Fibroblast of lung (primary cell): ENCODE results near the gene ATXN1.

Experiments used
- EZH2 ChIP-seq: IDR thresholded peaks from 2 replicates; pipeline ENCODE4 v1.5.1; 2012; ENCODE audit warnings: low read length, control low read depth, mild to moderate bottlenecking; ENCODE audit errors: missing control alignments
- TF ChIP-seq, protein P1 (sequence below), 2 donors: IDR thresholded peaks in 1 of 2; conservative IDR thresholded peaks in 1 of 2; 1 replicate in 1 of 2; 2 replicates in 1 of 2; pipeline ENCODE4 v1.5.1; 2011 to 2012; ENCODE audit warnings: low read length in 2 of 2, control low read depth in 1 of 2, inconsistent platforms in 1 of 2, low read depth in 1 of 2, mild to moderate bottlenecking in 1 of 2

DNA sequence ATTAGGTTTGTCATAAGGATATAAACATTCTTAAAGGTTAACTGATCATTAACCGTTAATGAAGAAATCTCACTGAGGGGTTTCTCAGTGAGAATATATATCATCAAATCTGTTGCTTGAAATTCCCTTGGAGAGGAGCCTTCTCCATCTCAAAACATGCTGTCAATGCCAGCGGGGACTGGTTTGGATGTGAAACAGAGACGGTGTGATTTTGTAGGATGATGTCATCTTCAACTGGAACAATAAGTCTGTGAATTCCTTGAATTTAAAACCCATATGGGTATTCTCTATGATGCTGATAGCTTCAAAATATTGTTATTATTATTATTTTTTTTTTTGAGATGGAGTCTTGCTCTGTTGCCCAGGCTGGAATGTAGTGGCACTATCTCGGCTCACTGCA, 447.0 kb downstream of the ATXN1 start:
- TF ChIP-seq, protein P1, sequence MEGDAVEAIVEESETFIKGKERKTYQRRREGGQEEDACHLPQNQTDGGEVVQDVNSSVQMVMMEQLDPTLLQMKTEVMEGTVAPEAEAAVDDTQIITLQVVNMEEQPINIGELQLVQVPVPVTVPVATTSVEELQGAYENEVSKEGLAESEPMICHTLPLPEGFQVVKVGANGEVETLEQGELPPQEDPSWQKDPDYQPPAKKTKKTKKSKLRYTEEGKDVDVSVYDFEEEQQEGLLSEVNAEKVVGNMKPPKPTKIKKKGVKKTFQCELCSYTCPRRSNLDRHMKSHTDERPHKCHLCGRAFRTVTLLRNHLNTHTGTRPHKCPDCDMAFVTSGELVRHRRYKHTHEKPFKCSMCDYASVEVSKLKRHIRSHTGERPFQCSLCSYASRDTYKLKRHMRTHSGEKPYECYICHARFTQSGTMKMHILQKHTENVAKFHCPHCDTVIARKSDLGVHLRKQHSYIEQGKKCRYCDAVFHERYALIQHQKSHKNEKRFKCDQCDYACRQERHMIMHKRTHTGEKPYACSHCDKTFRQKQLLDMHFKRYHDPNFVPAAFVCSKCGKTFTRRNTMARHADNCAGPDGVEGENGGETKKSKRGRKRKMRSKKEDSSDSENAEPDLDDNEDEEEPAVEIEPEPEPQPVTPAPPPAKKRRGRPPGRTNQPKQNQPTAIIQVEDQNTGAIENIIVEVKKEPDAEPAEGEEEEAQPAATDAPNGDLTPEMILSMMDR (conservative IDR thresholded peaks at IDR 0.05 in 1 of 2, IDR thresholded peaks at IDR 0.05 in 1 of 2; ENCODE audit: low read depth in 1 of 2, low read length in 2 of 2), result no peak
- TF ChIP-seq EZH2, result no peak
